HS-5 (cell line): ENCODE data around the gene SCRT2.
"Not testable (repeated sequence)": the region's sequence is repeated elsewhere in the genome, so short reads cannot be mapped to it uniquely, and the experiment has no call there.

Experiments used
- DNase-seq: peaks from one replicate; pipeline ENCODE4 v3.0.0-alpha.2; 2012; ENCODE audit warnings: low read depth

SCRT2 gene

DNA sequence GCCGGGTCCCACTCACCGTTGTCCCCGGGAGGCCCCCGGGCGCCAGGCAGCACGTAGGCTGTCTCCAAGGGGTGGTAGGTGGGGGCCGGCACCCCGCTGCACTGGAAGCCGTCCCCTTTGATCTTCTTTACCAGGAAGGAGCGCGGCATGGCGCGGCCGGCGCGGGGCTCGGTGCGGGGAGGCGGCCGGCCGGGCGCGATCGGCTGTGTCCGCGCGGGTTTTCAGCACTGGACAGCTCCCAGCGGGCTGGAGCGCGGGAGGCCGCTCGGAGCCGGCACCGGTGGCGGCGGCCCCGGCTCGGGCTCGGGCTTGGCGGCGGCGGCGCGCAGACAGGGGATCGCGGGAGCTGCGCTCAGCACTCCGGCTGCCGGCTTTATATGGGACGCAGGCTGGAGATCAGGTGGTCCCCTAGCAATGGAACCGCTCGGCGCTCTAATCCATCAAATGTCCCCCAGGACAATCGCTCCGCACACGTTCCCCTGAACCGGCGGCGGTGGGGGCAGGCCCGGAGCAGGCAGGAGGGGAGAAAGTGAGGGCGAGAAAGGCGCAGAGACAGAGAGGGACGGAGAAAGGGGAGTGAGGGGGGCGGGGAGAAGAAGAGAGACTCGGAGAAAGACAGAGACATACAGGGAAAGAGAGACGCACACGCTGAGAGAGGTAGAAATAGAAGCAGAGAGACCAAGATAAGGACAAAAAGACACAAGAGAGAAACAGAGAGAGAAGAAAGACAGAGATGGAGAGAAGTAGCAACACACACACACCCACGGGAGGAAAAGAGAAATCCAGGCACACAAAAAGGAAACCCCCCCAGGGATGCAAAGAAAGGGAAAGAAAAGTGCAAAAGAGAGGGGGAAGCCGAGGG lies at the start of gene SCRT2:
Gene SCRT2, minus strand, starts transcription at position 350 of the 862 bp plus-strand sequence. Its CDS starts 201 bp downstream, at position 149.
- DNase-seq, result no peak

GRCh38 chr20:724797-725196 lies 49.2 kb upstream of the SCRT2 start:
- DNase-seq, result not testable (repeated sequence)

- DNase-seq, result no peak
Observed at GRCh38 chr20:723756-724155, 48.2 kb upstream of the SCRT2 start.

DNA sequence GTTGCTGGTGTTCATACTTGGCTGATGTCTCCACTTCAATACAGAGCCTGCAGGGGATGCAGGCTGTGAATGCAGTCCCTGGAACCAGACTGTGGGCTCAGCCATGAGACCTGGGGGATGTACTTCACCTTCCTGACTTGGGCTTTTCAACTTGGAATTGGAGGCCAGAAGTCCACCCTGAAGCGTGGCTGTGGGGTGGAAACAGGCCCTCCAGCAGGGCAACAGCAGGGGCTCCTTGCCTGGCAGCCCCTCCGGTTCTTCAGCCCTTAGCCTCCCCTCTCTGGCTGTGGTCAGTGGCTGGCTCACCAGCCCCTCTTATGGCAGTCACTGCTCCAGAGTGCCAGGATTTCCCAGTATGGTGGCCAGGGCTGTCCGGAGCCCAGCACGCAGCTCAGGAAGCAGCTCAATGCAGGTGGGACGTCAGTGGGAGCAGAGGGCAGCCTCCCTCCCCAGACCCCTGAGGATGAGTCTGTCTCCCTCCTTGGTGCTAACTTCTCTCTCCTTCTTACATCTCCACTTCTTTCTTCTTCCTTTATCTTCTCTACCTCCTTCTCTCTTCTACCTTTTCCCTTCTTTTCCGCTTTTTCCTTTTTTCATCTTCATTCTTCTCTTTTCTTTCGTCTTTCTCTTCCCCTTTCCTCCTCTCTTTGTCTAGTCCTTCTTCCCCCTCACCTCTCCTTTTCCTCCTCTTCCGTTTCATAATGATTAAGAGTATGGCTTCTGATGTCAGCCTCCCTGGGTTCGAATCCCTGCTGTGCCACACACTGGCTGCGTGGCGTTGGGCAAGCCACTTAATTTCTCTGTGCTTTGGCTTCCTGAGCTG lies 47.4 kb upstream of the SCRT2 start:
- DNase-seq, result no peak

DNA sequence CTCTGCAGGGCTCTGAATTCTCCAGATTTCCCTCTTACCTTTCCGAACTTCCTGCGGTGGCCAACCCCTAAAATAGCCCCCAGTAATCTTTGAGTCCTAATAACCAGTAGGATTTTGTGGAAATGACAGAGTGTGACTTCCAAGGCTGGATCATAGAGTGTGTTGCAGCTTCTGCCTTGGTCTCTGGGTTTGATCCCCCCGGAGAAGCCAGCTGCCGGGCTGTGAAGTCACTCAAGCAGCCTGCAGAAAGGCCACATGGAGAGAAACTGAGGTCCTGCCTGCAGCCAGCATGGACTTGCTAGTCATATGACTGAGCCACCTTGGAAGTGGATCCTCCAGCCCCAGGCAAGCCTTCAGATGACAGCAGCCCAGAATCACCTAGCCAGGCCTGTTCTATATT lies 46.3 kb upstream of the SCRT2 start:
- DNase-seq, result no peak

GRCh38 chr20:719816-720215 lies 44.2 kb upstream of the SCRT2 start:
- DNase-seq, result no peak

GRCh38 chr20:719068-719467 lies 43.5 kb upstream of the SCRT2 start:
- DNase-seq, result no peak

DNA sequence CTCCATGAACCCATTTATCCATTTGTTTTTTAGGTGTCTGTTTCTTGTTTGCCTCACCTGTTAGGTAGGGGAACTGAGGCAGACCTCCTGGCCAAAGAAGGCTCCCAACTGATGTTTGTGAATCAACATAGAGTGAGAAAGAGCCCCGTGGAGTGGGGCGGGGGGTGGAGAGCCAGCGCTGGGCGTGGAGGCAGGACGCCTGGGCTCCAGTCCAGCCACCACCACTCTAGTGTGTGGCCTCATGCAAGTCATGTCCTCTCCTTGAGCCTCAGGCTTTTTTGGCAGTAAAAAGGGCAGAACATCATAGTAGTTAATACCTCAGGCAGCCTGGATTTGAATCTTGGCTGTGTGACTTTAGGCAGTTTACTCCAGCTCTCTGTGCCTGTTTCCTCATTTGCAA lies 42.2 kb upstream of the SCRT2 start:
- DNase-seq, result no peak

DNA sequence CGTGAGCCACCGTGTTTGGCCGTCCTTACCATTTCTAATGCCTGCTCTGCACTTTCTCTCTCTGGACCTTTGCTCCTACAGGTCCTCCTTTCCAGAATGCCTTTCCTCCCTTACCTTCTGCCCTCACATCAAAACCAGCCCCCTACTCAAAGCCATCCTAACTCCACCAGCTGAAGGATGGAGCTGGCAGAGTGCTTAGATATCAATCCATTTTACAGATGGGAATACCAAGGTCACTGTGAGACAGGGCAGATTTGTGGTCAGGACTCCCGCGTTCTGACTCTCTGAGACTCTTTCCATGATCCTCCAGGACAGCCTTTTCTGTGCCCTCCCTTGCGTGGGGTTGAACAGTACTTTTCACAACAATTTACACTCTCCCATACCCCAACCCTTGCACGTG lies 41.7 kb upstream of the SCRT2 start:
- no peak for DNase-seq

DNA sequence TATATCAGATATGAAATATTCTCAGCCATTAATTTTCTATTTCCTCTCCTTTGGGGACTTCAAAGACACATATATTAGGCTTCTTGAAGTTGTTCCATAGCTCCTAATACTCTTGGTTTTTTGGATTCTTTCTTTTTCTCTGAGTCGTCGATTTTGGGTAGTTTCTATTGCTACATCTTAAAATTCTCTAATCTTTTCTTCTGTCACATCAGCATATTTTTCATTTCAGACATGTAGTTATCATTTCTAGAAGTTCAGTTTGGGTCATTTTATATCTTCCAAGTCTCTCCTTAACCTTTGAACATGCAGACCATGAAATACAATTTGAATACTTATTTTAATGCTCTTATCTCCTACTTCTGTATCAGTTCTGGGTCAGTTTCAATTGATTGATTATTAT lies 38.9 kb upstream of the SCRT2 start:
- no peak for DNase-seq

- no peak for DNase-seq
Observed at GRCh38 chr20:711576-711975, 36.0 kb upstream of the SCRT2 start.

DNA sequence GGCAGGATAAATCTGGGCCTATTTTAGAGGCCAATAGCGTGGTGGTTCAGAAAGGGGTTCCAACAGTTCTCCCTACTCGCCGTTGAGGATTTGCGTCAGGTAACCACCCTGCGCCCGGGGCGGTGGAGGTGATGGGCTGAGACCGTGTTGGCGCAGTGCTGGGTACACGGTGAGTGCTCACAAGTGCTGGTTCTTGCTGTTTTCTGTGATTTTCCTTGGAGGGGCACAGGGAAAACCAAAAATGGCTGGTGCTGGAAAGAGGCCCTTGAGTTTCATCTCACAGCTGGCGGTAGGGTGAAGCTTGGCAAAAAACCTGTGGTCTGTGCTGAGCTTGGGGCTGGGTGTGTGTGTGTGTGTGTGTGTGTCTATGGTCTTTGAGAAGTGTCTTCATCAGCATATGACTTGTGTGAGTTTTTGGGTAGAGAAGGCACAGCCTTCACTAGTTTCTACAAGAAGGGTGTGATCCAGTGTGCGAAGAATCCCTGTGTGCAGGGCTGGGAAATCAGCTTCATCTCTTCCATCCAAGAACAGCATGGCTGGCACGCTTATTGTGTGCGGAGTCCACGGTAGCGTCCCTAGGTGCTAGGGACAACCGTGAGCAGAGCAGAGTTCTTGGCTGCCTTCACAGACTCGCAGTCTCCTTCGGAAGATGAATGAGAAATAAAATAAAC lies 35.3 kb upstream of the SCRT2 start:
- DNase-seq, result no peak

- no peak for DNase-seq
Observed at GRCh38 chr20:709991-710779, 34.6 kb upstream of the SCRT2 start.

GRCh38 chr20:709423-709822 lies 33.8 kb upstream of the SCRT2 start:
- no peak for DNase-seq

DNA sequence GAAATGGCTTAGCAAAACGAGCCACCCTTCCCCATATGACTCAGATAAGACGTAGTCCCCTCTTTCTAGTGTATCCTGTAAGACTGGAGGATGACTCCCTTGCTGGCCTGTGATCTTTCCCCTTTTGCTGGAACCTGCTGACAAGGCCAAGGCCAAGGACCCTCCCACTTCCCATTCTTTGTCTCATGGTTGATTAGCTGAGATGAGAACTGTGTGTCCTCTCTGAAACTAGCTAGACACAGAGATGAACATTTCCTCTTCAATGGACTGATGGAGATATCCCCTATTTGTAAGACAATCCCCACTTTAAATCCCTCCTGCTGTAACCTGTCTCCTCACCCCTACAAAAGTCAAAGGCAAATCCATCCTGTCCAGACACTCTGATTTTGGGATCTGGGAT lies 33.4 kb upstream of the SCRT2 start:
- DNase-seq, result no peak

GRCh38 chr20:707451-708110 lies 32.0 kb upstream of the SCRT2 start:
- DNase-seq, result no peak

DNA sequence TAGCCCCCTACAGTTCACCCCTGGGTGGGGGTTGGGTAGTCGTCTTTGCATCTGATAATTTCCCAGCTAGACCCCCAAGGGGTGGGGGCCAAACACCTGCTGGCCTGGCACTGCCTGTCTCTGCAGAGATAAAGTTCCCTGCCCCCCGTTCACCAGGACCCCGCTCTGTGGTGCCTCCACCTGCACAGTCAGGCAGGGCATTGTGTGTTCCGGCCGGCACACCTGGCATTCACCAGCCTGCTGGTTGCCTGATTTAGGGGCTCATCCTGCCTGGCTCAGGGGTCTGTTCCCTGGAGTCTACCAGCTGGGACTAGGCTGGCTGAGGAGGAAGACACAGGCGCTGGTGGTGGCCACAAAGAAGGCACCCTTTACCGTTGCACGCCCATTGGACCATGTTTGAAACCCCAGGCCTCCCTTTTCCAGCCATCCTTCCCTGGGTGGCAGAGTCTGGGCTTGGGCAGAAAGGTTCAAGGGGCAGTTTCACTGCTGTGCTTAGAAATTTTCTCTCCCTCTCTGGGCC lies 30.8 kb upstream of the SCRT2 start:
- DNase-seq, result no peak

GRCh38 chr20:704726-705125 lies 29.1 kb upstream of the SCRT2 start:
- no peak for DNase-seq

- DNase-seq, result no peak
Observed at GRCh38 chr20:703426-703825, 27.8 kb upstream of the SCRT2 start.

- DNase-seq, result no peak
Observed at GRCh38 chr20:703006-703405, 27.4 kb upstream of the SCRT2 start.
